ELR (cell line): ENCODE measurements around the gene KIAA0319L.
"Not testable (repeated sequence)": the region's sequence is repeated elsewhere in the genome, so short reads cannot be mapped to it uniquely, and the experiment has no call there.

Source experiments
- DNase-seq: peaks from one replicate; pipeline ENCODE4 v3.0.0-alpha.2; 2015; ENCODE audit warnings: low read depth

KIAA0319L gene

GRCh38 chr1:35488336-35488735 lies 68.9 kb downstream of the KIAA0319L start:
- DNase-seq: no peak

DNA sequence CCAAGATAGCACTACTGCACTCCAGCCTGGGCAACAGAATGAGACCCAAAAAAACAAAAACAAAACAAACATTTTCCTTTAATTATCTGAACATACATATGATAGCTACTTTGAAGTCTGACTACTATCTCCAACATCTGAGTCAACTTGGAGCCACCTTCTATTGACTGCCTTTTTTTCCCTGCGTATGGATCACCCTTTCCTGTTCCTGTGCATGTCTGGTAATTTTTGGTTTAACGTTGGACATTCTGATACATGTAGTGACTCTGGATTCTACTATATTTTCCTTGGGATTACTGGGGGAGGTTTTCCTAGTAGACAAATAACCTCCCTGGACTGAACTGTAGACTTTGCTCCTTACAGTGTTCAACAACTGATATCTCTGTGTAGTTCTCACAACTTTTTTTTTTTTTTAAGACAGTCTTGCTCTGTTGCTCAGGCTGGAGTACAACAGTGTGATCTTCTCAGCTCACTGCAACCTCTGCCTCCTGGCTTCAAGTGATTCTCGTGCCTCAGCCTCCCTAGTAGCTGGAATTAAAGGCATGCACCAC lies 70.3 kb downstream of the KIAA0319L start:
- DNase-seq: no peak

DNA sequence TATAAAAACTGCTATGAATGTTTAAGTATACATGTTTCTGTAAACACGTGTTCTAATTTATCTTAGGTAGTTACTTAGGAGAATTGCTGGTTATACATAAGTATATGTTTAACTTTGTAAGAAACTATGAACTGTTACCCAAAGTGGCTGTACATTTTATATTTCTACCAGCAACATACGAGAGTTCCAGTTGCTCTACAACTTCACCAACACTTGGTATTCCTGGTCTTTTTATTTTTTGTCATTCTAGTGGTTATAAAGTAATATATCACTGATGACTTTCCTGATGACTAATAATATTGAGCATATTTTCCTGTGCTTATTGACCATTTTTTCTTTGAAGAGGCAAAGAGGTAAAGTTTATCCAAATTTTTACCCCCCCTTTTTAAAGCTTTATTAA lies 76.0 kb downstream of the KIAA0319L start:
- DNase-seq: peak; percentile 8

GRCh38 chr1:35477870-35478269 lies 79.3 kb downstream of the KIAA0319L start:
- DNase-seq: no peak

- no peak for DNase-seq
Observed at GRCh38 chr1:35475856-35476674, 81.1 kb downstream of the KIAA0319L start.

GRCh38 chr1:35475356-35475755 lies 81.8 kb downstream of the KIAA0319L start:
- DNase-seq: no peak

- DNase-seq: not testable (repeated sequence)
Observed at GRCh38 chr1:35473216-35473615, 84.0 kb downstream of the KIAA0319L start.

- no peak for DNase-seq
Observed at GRCh38 chr1:35470977-35471613, 86.1 kb downstream of the KIAA0319L start.

GRCh38 chr1:35466120-35466519 lies 91.1 kb downstream of the KIAA0319L start:
- no peak for DNase-seq

DNA sequence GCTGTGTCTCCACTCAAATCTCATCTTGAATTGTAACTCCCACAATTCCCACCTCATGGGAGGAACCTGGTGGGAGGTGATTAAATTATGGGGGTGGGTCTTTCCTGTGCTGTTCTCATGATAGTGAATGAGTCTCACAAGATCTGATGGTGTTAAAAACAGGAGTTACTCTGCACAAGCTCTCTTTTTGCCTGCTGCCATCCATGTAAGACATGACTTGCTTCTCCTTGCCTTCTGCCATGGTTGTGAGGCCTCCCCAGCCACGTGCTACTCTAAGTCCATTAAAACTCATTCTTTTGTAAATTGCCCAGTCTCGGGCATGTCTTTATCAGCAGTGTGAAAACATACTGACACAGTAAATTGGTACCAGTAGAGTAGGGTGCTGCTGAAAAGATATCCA lies 93.5 kb downstream of the KIAA0319L start:
- DNase-seq: not testable (repeated sequence)

GRCh38 chr1:35463232-35463631 lies 94.0 kb downstream of the KIAA0319L start:
- no peak for DNase-seq

DNA sequence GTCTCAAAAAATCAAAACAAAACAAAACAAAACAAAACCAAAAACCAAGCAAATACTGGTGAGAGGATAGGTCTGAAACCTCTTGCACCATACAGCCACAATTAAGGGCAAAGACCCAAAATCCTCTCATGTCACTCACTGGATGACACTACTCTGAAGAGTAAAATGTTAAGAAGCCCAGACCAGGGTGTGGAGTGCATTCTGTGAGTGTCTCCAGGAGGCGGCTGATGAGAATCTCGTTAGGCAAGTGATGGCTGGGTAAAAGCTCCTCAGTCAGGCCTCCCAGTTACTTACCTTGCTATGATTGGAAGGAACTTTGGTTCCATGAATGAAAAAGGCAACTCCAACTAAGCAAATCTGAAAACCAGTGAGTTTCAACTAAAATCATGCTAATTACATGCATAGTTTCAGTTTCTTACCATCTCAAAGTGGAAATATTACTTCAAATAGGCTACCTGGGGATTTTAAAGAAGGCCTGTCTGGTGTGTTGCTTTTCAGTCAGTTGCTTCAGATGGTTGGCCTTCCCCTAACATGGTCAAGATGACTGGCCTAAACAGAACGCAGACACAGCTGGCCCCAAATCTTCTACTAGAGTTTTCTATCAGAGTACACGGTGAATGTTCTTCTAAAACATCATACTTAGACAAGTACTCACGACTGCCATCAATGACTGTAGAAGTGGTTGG lies 95.1 kb downstream of the KIAA0319L start:
- DNase-seq: no peak

- DNase-seq: no peak
Observed at GRCh38 chr1:35460796-35461195, 96.4 kb downstream of the KIAA0319L start.

- peak; percentile 33 for DNase-seq
Observed at GRCh38 chr1:35454616-35455015, 102.6 kb downstream of the KIAA0319L start.

GRCh38 chr1:35454176-35454575 lies 103.0 kb downstream of the KIAA0319L start:
- DNase-seq: no peak

- no peak for DNase-seq
Observed at GRCh38 chr1:35453031-35453430, 104.2 kb downstream of the KIAA0319L start.

DNA sequence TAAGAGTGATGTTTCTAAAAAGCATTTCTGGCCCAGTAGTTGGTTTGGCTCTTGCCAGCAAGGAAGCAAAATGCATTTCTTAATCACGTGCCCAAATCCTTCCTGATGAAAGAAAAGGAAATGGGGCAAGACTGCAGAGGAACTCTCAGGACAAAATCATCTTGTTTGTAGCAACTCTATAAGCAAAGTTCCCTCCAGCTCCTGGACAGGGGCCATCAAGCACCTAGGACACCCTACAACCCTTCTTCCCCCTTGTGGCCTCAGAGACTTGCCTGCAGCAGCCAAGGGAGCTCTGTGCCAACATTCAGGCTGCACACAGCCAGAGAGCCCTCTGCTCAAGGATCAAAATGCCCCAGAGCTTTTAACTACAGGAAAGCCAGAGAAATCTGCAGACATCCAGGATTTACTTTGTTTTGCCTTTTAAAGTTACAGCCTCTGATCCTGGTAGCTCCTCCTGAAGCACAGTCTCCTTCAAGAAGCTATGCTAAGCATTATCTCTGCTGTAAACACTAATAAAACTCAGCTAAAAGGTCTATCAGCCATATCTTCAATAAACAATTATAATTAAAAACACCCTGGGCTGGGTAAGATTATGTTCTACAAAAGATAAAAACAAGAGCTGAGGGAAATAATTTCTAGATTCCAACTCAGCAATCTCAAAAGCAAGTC lies 105.0 kb downstream of the KIAA0319L start:
- peak; percentile 41 for DNase-seq

DNA sequence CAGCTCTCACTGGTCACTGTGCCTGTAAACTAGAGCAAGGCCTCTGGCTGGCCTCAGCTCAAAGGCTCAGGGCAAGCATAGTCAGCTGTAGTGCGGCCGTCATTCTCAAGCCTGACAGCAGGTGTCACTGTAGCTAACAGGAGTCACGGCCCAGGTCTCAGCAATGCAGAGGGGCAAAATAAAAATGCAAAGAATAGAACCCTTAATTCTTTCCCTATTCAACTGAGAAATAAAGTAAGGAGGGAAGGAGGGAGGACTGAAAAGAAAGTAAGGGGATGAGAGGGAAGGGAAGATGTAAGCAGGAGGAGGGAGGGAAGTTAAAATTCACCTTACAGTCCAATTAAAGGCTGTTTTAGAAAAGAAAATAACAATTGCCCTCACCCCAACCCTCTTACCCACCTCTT lies 106.1 kb downstream of the KIAA0319L start:
- DNase-seq: peak; percentile 83

- peak; percentile 98 for DNase-seq
Observed at GRCh38 chr1:35449334-35450008, 107.7 kb downstream of the KIAA0319L start.

GRCh38 chr1:35448344-35448801 lies 108.8 kb downstream of the KIAA0319L start:
- peak; percentile 96 for DNase-seq

GRCh38 chr1:35447278-35447677 lies 109.9 kb downstream of the KIAA0319L start:
- no peak for DNase-seq

GRCh38 chr1:35444519-35444774 lies 112.8 kb downstream of the KIAA0319L start:
- DNase-seq: no peak
